GM12878 (cell line): ENCODE results near the gene TBC1D8. TPM values are rescaled to one million over a fixed set of nuclear protein-coding genes. Genes with fewer than 3 reads are reported as not detected.

Experiments used
- ATAC-seq: fragments of 200-7000 bp; cut with Tn5 transposase; 3 replicates; pipeline ENCODE4 v1.9.1; 2020; ENCODE audit warnings: mild to moderate bottlenecking, moderate library complexity
- BruUV-seq: library from RNA; stranded (reverse); fragments of 400-500 nt; replicated peaks from 2 replicates; lab custom pipeline; 2021; lab: Mats Ljungman, UMichigan
- CTCF ChIA-PET: fragments of 300-600 bp; sonication (Branson Sonifier 250); formaldehyde crosslinking; extraction: SDS; loops from one replicate; lab custom pipeline; 2021; ENCODE audit warnings: inconsistent platforms; lab: Yijun Ruan, JAX
- POLR2A ChIA-PET: fragments of 350-600 bp; formaldehyde crosslinking; extraction: SDS; loops from one replicate; lab custom pipeline; 2021; ENCODE audit warnings: inconsistent platforms; lab: Charles Lee
- RAD21 ChIA-PET: fragments of 300-600 bp; sonication (Branson Sonifier 250); formaldehyde crosslinking; loops from one replicate; lab custom pipeline; 2023; ENCODE audit warnings: antibody characterized with exemption; ENCODE audit not compliant: unreplicated experiment; lab: Charles Lee
- SMC1A ChIA-PET: fragments of 300-600 bp; sonication (Branson Sonifier 250); formaldehyde crosslinking; loops from one replicate; lab custom pipeline; 2023; ENCODE audit not compliant: unreplicated experiment, uncharacterized antibody; lab: Charles Lee
- DNase-seq: peaks from one replicate; pipeline ENCODE4 v3.0.0-alpha.2; 2011; ENCODE audit warnings: low read depth, low spot score
- FAIRE-seq: peaks from 3 replicates; lab custom pipeline; 2011; peaks lifted over from hg19 to GRCh38; lab: Jason Lieb, UNC
- H2AFZ ChIP-seq: 2 replicates; pipeline ENCODE4 v1.6.0; 2011; ENCODE audit warnings: low read depth, low read length, control low read depth; ENCODE audit not compliant: control insufficient read depth
- H3K27ac ChIP-seq: 2 replicates; pipeline ENCODE4 v1.5.1; 2011; ENCODE audit warnings: control low read depth; ENCODE audit not compliant: control insufficient read depth, insufficient read depth
- H3K27me3 ChIP-seq, 2 experiments: replicated peaks in 1 of 2; 2 replicates each; pipeline versions ENCODE4 v1.6.0 to v1.6.1; 2011; ENCODE audit warnings: low read length in 1 of 2; ENCODE audit not compliant: control insufficient read depth in 2 of 2, insufficient read depth in 2 of 2
- H3K36me3 ChIP-seq, 2 experiments: 2 replicates each; pipeline ENCODE4 v1.5.1; 2011; ENCODE audit warnings: low read length in 1 of 2; ENCODE audit not compliant: control insufficient read depth in 2 of 2, insufficient read depth in 2 of 2
- H3K4me1 ChIP-seq: 2 replicates; pipeline ENCODE4 v1.6.1; 2011; ENCODE audit warnings: mild to moderate bottlenecking, low read length, moderate library complexity, mixed read lengths; ENCODE audit not compliant: control insufficient read depth, insufficient read depth
- H3K4me2 ChIP-seq: 2 replicates; pipeline ENCODE4 v1.6.0; 2011; ENCODE audit warnings: control low read depth; ENCODE audit not compliant: control insufficient read depth, insufficient read depth
- H3K4me3 ChIP-seq: fragments of 200-600 bp; sonication (generic); 2 replicates; pipeline ENCODE4 v1.5.1; 2016
- H3K79me2 ChIP-seq: 2 replicates; pipeline ENCODE4 v1.6.0; 2011; ENCODE audit warnings: low read length; ENCODE audit not compliant: control insufficient read depth, insufficient read depth
- H3K9ac ChIP-seq: 2 replicates; pipeline ENCODE4 v1.8.0; 2011; ENCODE audit warnings: low read length, control low read depth, mixed read lengths; ENCODE audit not compliant: control insufficient read depth, insufficient read depth
- H3K9me3 ChIP-seq: replicated peaks from 3 replicates; pipeline ENCODE4 v1.5.1; 2011; ENCODE audit warnings: mild to moderate bottlenecking, low read length; ENCODE audit not compliant: control insufficient read depth, insufficient read depth
- H4K20me1 ChIP-seq: 2 replicates; pipeline ENCODE4 v1.6.0; 2011; ENCODE audit not compliant: control insufficient read depth, insufficient read depth
- BACH1 ChIP-seq: fragments of 450-650 bp; IDR thresholded peaks from 2 replicates; pipeline ENCODE4 v1.6.1; 2017; ENCODE audit warnings: mild to moderate bottlenecking, borderline replicate concordance
- CHD2 ChIP-seq: IDR thresholded peaks from 2 replicates; pipeline ENCODE4 v1.6.1; 2011; ENCODE audit warnings: low read depth, low read length, improper control_type of control experiment, borderline replicate concordance
- ETV6 ChIP-seq, 2 experiments: fragments of 450-650 bp in 1 of 2; IDR thresholded peaks in 1 of 2; conservative IDR thresholded peaks in 1 of 2; 2 replicates each; pipeline ENCODE4 v1.6.1; 2014; ENCODE audit warnings: antibody characterized with exemption in 1 of 2, borderline replicate concordance in 1 of 2, low read depth in 1 of 2, mild to moderate bottlenecking in 1 of 2, moderate library complexity in 1 of 2
- HCFC1 ChIP-seq: fragments of 150-350 bp; IDR thresholded peaks from 2 replicates; pipeline ENCODE4 v1.6.1; 2014; ENCODE audit warnings: low read length
- PAX5 ChIP-seq: IDR thresholded peaks from 2 replicates; pipeline ENCODE4 v1.6.1; 2011; ENCODE audit warnings: low read depth, low read length, borderline replicate concordance
- ZNF217 ChIP-seq: fragments of 450-650 bp; IDR thresholded peaks from 2 replicates; pipeline ENCODE4 v1.6.1; 2017; ENCODE audit warnings: antibody characterized with exemption, mild to moderate bottlenecking
- WGBS: methylation state at CpG from one replicate; pipeline ENCODE4 v1.1.6; 2016; ENCODE audit warnings: low lambda C conversion rate; ENCODE audit not compliant: insufficient replicate concordance, insufficient coverage; ENCODE audit errors: missing lambda C conversion rate; 5-methylcytosine and 5-hydroxymethylcytosine counted together
- in situ Hi-C: fragments of 300-500 bp; cut with MboI; formaldehyde crosslinking; loops from 9 replicates; pipeline ENCODE4 v1.14.3; 2018; ENCODE audit warnings: mixed read lengths
- intact Hi-C: fragments of 100-400 bp; cut with micrococcal nuclease; formaldehyde crosslinking; loops from one replicate; pipeline ENCODE4 v1.14.2; 2022; ENCODE audit not compliant: unreplicated experiment
- polyA plus RNA-seq, 11 experiments: library from polyadenylated mRNA; depleted of rRNA in 4 of 11; unstranded in 6 of 11; stranded (reverse) in 5 of 11; fragments of >200 nt; fragmentation: Nextera tagmentation in 4 of 11; fragmentation: Illumina TruSeq in 1 of 11; extraction: Ambion mirVana in 4 of 11; extraction: Trizol in 1 of 11; gene quantifications; 1 replicate in 1 of 11; 2 replicates in 10 of 11; pipeline versions ENCODE4 v1.2.1 to v1.2.3, GENCODE V29; 2011 to 2016; ENCODE audit warnings: inconsistent platforms in 2 of 11, missing spikeins in 2 of 11, low read depth in 1 of 11
- total RNA-seq, 4 experiments: library from RNA; depleted of rRNA in 3 of 4; stranded (reverse); fragments of >200 nt in 3 of 4; fragmentation: Illumina TruSeq in 1 of 4; extraction: Trizol in 1 of 4; gene quantifications; 2 replicates each; pipeline versions ENCODE4 v1.2.1 to v1.2.3, GENCODE V29; 2013 to 2021
- TF ChIP-seq, protein P1 (sequence below): fragments of 450-650 bp; IDR thresholded peaks from 2 replicates; pipeline ENCODE4 v1.6.1; 2018; ENCODE audit warnings: mild to moderate bottlenecking, low read depth, moderate library complexity; ENCODE audit not compliant: partially characterized antibody
- TF ChIP-seq, protein P2 (sequence below): IDR thresholded peaks from 2 replicates; pipeline ENCODE4 v1.6.1; 2011; ENCODE audit warnings: low read depth, low read length, improper control_type of control experiment, borderline replicate concordance
- TF ChIP-seq, protein P3 (sequence below): fragments of 150-350 bp; IDR thresholded peaks from 2 replicates; pipeline ENCODE4 v1.6.1; 2014; ENCODE audit warnings: mild to moderate bottlenecking, low read depth, low read length
- TF ChIP-seq, protein P4 (sequence below): fragments of 450-650 bp; IDR thresholded peaks from 2 replicates; pipeline ENCODE4 v1.6.1; 2014; ENCODE audit warnings: mild to moderate bottlenecking
- TF ChIP-seq, protein P5 (sequence below): IDR thresholded peaks from 2 replicates; pipeline ENCODE4 v1.6.1; 2011; ENCODE audit warnings: mild to moderate bottlenecking, low read depth, low read length, moderate library complexity; ENCODE audit not compliant: insufficient replicate concordance
- TF ChIP-seq, protein P6 (sequence below): fragments of 150-350 bp; IDR thresholded peaks from 2 replicates; pipeline ENCODE4 v1.6.1; 2016; ENCODE audit warnings: low read depth, low read length

TBC1D8 gene
- total and polyA plus RNA-seq, 10 of the 15 experiments (the other 5 are each of a cell fraction or from before 2014, with no cell fraction given) = 0.80 to 4.9 (median 4.4) TPM

DNA sequence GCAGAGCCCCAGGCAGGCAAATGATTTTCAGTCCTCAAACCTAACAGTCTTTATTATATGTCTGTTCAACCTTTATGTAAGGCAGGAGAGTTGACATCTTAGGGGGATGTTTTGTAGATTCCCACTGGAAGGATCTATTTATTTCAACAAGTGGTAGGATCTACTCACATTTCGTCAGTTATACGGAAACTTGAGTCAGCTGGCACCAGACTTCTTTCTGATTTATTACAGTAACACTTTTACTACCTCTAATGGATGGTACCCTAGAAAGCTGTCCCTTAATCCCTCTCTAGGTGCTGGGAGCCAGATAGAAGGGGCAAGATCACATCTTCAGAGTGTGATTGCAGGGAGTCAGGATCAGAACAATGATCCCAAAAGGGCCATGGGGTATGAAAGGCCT is 151.2 kb downstream of the TBC1D8 start:
- ATAC-seq (no peak), FAIRE-seq (no peak), DNase-seq (no peak)
- Histone ChIP-seq H3K79me2 (peaks cover 30% of the 10 kb centered on the region), H3K4me3 (no peak overlapping the region), H3K9ac (no peak overlapping the region), H3K4me1 (peaks cover 12% of the 10 kb centered on the region), H3K27me3 (no peaks in the 10 kb centered on the region; a peak in 1 of 4 replicates), H3K9me3 (no peaks in the 10 kb centered on the region; the same call in 1 of the 3 replicates), H4K20me1 (peaks cover 4% of the 10 kb centered on the region), H3K4me2 (no peak overlapping the region), H3K36me3 (peaks cover 6 to 21% of the 10 kb centered on the region in 2 experiments), H3K27ac (no peak overlapping the region), H2AFZ (no peak overlapping the region)
- SMC1A ChIA-PET = no interaction called here
- RAD21 ChIA-PET = no interaction called here
- CTCF ChIA-PET = no interaction called here
- POLR2A ChIA-PET = no interaction called here
- BruUV-seq = no TSS peak
- intact Hi-C loops (no loop called here), in situ Hi-C loops (loop anchor here (10.0 kb wide), 1 partner anchor 405 kb away; no protein-coding TSS in a partner anchor)
- WGBS = 92% methylated on average over 2 of the region's 2 CpGs
- TF ChIP-seq ETV6 (conservative IDR thresholded peaks at IDR 0.05 in 1 of 2, IDR thresholded peaks at IDR 0.05 in 1 of 2; ENCODE audit: borderline replicate concordance in 1 of 2, low read depth in 1 of 2) (no peak), BACH1 (no peak), PAX5 (no peak), HCFC1 (no peak), CHD2 (no peak), ZNF217 (no peak)
- TF ChIP-seq, protein P1, sequence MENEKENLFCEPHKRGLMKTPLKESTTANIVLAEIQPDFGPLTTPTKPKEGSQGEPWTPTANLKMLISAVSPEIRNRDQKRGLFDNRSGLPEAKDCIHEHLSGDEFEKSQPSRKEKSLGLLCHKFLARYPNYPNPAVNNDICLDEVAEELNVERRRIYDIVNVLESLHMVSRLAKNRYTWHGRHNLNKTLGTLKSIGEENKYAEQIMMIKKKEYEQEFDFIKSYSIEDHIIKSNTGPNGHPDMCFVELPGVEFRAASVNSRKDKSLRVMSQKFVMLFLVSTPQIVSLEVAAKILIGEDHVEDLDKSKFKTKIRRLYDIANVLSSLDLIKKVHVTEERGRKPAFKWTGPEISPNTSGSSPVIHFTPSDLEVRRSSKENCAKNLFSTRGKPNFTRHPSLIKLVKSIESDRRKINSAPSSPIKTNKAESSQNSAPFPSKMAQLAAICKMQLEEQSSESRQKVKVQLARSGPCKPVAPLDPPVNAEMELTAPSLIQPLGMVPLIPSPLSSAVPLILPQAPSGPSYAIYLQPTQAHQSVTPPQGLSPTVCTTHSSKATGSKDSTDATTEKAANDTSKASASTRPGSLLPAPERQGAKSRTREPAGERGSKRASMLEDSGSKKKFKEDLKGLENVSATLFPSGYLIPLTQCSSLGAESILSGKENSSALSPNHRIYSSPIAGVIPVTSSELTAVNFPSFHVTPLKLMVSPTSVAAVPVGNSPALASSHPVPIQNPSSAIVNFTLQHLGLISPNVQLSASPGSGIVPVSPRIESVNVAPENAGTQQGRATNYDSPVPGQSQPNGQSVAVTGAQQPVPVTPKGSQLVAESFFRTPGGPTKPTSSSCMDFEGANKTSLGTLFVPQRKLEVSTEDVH = no peak
- TF ChIP-seq, protein P2, sequence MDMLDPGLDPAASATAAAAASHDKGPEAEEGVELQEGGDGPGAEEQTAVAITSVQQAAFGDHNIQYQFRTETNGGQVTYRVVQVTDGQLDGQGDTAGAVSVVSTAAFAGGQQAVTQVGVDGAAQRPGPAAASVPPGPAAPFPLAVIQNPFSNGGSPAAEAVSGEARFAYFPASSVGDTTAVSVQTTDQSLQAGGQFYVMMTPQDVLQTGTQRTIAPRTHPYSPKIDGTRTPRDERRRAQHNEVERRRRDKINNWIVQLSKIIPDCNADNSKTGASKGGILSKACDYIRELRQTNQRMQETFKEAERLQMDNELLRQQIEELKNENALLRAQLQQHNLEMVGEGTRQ = no peak
- TF ChIP-seq, protein P3, sequence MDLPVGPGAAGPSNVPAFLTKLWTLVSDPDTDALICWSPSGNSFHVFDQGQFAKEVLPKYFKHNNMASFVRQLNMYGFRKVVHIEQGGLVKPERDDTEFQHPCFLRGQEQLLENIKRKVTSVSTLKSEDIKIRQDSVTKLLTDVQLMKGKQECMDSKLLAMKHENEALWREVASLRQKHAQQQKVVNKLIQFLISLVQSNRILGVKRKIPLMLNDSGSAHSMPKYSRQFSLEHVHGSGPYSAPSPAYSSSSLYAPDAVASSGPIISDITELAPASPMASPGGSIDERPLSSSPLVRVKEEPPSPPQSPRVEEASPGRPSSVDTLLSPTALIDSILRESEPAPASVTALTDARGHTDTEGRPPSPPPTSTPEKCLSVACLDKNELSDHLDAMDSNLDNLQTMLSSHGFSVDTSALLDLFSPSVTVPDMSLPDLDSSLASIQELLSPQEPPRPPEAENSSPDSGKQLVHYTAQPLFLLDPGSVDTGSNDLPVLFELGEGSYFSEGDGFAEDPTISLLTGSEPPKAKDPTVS = no peak
- TF ChIP-seq, protein P4, sequence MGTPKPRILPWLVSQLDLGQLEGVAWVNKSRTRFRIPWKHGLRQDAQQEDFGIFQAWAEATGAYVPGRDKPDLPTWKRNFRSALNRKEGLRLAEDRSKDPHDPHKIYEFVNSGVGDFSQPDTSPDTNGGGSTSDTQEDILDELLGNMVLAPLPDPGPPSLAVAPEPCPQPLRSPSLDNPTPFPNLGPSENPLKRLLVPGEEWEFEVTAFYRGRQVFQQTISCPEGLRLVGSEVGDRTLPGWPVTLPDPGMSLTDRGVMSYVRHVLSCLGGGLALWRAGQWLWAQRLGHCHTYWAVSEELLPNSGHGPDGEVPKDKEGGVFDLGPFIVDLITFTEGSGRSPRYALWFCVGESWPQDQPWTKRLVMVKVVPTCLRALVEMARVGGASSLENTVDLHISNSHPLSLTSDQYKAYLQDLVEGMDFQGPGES = no peak
- TF ChIP-seq, protein P5, sequence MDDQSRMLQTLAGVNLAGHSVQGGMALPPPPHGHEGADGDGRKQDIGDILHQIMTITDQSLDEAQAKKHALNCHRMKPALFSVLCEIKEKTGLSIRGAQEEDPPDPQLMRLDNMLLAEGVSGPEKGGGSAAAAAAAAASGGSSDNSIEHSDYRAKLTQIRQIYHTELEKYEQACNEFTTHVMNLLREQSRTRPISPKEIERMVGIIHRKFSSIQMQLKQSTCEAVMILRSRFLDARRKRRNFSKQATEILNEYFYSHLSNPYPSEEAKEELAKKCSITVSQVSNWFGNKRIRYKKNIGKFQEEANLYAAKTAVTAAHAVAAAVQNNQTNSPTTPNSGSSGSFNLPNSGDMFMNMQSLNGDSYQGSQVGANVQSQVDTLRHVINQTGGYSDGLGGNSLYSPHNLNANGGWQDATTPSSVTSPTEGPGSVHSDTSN = no peak
- TF ChIP-seq, protein P6, sequence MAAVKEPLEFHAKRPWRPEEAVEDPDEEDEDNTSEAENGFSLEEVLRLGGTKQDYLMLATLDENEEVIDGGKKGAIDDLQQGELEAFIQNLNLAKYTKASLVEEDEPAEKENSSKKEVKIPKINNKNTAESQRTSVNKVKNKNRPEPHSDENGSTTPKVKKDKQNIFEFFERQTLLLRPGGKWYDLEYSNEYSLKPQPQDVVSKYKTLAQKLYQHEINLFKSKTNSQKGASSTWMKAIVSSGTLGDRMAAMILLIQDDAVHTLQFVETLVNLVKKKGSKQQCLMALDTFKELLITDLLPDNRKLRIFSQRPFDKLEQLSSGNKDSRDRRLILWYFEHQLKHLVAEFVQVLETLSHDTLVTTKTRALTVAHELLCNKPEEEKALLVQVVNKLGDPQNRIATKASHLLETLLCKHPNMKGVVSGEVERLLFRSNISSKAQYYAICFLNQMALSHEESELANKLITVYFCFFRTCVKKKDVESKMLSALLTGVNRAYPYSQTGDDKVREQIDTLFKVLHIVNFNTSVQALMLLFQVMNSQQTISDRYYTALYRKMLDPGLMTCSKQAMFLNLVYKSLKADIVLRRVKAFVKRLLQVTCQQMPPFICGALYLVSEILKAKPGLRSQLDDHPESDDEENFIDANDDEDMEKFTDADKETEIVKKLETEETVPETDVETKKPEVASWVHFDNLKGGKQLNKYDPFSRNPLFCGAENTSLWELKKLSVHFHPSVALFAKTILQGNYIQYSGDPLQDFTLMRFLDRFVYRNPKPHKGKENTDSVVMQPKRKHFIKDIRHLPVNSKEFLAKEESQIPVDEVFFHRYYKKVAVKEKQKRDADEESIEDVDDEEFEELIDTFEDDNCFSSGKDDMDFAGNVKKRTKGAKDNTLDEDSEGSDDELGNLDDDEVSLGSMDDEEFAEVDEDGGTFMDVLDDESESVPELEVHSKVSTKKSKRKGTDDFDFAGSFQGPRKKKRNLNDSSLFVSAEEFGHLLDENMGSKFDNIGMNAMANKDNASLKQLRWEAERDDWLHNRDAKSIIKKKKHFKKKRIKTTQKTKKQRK = no peak
